Stimulated activated naive CD8-positive, alpha-beta T cell treated with anti-CD3 and anti-CD28 coated beads, Interleukin-15, amount 100 ng/mL, for 72 hours (primary cell): ENCODE measurements around the gene SLC35C1.

Source experiments
- ATAC-seq: fragments of 150-1000 bp; cut with Tn5 transposase; 2 replicates; pipeline ENCODE4 v1.10.0; 2021; ENCODE audit warnings: mild to moderate bottlenecking, moderate library complexity
- DNase-seq, 2 donors: peaks; one replicate each; pipeline ENCODE4 v3.0.0; 2021 to 2022
- H3K27ac Mint-ChIP-seq, 2 donors: one replicate each; pipeline ENCODE4 v1.8.0; 2022; ENCODE audit warnings: mild to moderate bottlenecking in 2 of 2, mixed read lengths in 2 of 2, moderate library complexity in 2 of 2
- H3K27me3 Mint-ChIP-seq: one replicate; pipeline ENCODE4 v1.8.0; 2022; ENCODE audit warnings: mixed read lengths
- H3K4me1 Mint-ChIP-seq: one replicate; pipeline ENCODE4 v1.8.0; 2022; ENCODE audit warnings: mild to moderate bottlenecking, mixed read lengths
- H3K4me3 Mint-ChIP-seq, 2 donors: one replicate each; pipeline ENCODE4 v1.8.0; 2022; ENCODE audit warnings: mild to moderate bottlenecking in 2 of 2, mixed read lengths in 2 of 2, moderate library complexity in 1 of 2
- H3K9me3 Mint-ChIP-seq, 2 donors: one replicate each; pipeline ENCODE4 v1.8.0; 2022; ENCODE audit warnings: mixed read lengths in 2 of 2

SLC35C1 gene

DNA sequence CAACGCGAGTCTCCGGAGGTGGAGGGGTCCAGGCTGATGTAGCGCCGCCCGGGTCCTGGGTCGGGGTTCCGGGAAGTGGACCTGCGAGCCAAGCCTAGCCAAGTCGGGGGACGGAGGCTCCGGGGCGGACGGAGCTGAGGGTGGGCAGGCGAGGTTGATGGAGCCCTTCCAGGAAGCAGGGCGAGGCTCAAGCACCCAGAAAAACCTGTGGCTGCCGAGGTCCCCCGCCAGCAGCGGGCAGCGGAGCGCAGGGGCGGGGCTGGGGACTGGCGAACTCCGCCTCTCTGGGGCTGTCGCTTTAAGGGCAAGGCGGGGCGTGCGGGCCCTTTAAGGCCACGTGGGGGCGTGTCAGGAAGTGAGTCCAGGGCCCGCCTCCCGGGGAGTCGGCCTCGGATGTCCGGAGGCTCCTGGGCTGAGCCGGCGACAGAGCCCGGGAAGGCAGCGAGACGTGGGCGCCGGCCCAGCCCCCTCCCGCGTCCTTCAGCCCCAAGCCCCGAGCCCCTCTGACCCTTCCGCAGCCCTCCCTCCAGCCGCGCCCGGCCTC lies at the start of gene SLC35C1:
TSS of gene SLC35C1 (plus strand) at position 389 of the 544 bp plus-strand sequence. CDS start 653 bp downstream, outside the sequence.
- Mint-ChIP-seq H3K9me3 (no peaks in the 10 kb centered on the region), H3K4me1 (peaks cover 41% of the 10 kb centered on the region), H3K4me3 (peak within 1 kb of the TSS; percentile 97), H3K27me3 (no peaks in the 10 kb centered on the region), H3K27ac (peak within 1 kb of the TSS; percentile 86 to 89)
- ATAC-seq (peak; percentile 94), DNase-seq (peak; percentile 96)

DNA sequence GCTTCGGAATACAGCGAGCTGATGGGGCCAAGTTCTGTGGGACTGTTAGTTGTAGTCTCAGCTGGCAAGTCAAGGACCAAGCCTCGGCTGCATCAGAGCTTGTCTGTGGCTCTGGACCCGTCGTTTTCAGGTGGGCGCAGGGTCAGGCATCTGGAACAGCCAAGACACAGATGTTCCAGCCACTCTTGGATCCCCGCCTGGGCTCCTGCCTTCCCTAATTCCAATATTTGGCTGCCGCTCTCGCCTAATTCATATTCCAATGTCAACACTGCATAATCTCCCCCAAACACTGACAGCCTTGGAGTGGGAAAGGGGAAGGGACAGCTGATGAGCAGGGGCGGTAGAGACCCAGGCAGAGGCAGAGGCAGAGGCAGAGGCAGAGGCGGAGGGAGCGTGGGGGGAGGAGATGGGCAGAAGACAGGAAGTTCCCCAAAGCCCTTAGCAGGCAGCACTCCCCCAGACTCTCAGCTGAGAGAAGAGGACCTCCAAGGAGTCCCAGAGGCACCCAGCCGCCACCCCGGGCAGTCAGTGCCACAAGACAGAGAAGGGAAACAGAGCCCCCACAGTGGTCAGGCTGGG lies 49.6 kb upstream of the SLC35C1 start:
- Mint-ChIP-seq H3K4me1 (no peaks in the 10 kb centered on the region), H3K9me3 (no peaks in the 10 kb centered on the region), H3K27ac (no peak overlapping the region), H3K4me3 (no peak overlapping the region), H3K27me3 (peaks cover 59% of the 10 kb centered on the region)
- ATAC-seq (no peak), DNase-seq (no peak)

DNA sequence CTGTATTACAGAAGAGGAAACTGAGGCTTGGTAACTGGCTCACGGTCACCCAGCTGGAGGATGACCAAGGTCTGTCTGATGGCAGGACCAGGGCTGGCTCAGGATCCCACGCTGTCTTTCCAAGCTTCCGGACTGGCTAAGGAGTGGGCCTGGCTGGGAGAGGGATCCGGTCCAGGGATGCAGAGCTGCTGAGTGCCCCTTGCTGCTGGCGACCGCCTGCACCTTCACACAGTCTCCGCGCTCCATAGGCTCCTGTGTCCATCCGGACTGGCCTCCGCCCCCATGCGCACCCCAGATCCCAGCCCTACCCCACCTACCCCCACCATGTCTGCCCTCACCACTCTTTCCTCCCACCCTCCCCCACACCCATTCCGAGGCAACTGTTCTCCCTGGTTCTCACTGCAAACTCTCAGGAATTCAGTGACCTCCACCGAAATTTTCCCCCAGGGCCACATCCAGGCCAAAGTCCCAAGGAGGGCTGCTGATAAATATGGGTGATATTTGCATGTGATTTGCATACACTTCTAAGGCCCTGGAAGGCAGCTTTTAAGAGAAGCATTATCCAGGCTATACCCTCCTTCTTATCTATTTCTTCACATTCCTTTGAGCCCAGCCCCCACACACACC lies 48.5 kb upstream of the SLC35C1 start:
- Mint-ChIP-seq H3K9me3 (no peaks in the 10 kb centered on the region), H3K27ac (no peak overlapping the region), H3K27me3 (peaks cover 48% of the 10 kb centered on the region), H3K4me1 (no peaks in the 10 kb centered on the region), H3K4me3 (no peak overlapping the region)
- no peak for DNase-seq
- ATAC-seq: no peak

DNA sequence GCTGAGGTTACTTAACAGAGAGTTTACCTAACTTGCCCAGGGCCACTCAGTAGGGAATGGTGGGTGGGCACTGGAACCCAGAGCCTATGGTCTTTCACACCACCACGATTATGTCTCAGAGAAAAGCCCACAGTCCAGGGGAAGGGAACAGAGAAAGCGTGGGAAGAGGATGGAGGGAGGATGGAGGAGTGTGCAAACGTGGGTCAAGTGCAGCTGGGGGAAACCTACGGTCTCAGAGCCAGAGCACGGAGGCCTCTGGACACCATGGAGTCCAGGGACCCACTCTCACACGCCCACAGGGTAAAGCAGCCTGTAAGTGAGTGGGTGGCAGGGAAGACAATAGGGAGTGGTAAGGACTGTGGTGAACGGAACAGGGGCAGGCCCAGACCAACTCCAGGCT lies 47.3 kb upstream of the SLC35C1 start:
- Mint-ChIP-seq H3K27ac (no peak overlapping the region), H3K4me3 (no peak overlapping the region), H3K27me3 (peaks cover 45% of the 10 kb centered on the region), H3K9me3 (no peaks in the 10 kb centered on the region), H3K4me1 (no peaks in the 10 kb centered on the region)
- no peak for ATAC-seq
- no peak for DNase-seq

DNA sequence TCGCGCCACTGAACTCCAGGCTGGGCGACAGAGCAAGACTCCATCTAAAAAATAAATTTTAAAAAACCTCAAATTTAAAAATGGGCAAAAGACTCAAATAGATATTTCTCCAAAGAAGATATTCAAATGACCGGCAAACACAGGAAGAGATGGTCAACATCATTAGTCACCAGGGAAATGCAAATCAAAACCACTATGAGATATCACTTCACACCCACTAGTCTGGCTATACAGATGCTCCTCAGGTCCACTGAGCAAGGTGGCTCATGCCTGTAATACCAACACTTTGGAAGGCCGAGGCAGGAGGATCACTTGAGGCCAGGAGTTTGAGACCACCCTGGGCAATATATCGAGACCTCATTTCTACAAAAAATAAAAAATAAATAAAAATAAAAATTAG lies 43.3 kb upstream of the SLC35C1 start:
- H3K4me3 Mint-ChIP-seq: no peak overlapping the region
- no peaks in the 10 kb centered on the region for H3K9me3 Mint-ChIP-seq
- no peaks in the 10 kb centered on the region for H3K4me1 Mint-ChIP-seq
- no peak overlapping the region for H3K27ac Mint-ChIP-seq
- no peak for DNase-seq
- ATAC-seq: no peak
- peaks cover 20% of the 10 kb centered on the region for H3K27me3 Mint-ChIP-seq

DNA sequence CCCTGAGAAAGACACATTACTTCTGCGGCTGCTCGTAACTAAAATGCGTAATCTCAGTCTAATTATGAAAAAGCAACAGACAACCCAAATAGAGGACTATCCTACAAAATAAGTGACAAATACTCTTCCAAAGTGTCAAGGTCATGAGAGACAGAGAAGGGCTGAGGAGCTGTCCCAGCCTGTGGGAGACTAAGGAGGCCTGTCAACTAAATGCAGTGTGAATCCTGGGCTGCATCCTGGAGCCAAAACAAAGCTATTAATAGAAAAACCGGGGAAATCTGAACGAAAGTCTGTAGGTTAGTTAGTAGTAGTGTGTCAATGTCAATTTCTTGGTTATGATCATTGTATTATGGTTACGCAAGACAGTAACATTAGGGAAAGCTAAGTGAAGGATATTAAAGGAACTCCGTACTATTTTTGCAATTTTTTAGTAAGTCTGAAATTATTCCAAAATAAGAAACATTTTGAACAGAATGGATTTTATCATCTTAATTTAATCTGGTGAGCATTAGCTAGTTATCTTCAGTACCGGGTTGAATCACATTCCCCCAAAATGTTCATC lies 39.8 kb upstream of the SLC35C1 start:
- no peak for ATAC-seq
- Mint-ChIP-seq H3K27me3 (peaks cover 6% of the 10 kb centered on the region), H3K4me3 (no peak overlapping the region)

DNA sequence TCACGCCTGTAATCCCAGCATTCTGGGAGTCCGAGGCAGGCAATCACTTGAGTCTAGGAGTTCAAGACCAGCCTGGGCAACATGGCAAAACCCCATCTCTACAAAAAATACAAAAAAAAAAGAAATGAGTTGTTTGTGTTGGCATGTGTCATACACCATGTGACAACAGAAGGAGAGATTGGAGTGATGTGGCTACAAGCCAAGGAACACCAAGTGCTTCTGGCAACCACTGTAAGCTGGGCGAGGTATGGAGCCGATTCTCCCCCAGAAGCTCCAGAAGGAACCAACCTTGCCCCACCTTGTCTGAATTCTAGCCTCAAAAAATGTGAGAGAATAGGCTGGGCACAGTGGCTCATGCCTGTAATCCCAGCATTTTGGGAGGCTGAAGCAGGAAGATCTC lies 39.1 kb upstream of the SLC35C1 start:
- H3K4me1 Mint-ChIP-seq: peaks cover under 1% of the 10 kb centered on the region
- ATAC-seq: no peak

More for the DNA sequence above, 39.8 kb upstream of the SLC35C1 start:
- DNase-seq: no peak
- Mint-ChIP-seq H3K4me1 (no peaks in the 10 kb centered on the region), H3K27ac (no peak overlapping the region), H3K9me3 (no peaks in the 10 kb centered on the region)

DNA sequence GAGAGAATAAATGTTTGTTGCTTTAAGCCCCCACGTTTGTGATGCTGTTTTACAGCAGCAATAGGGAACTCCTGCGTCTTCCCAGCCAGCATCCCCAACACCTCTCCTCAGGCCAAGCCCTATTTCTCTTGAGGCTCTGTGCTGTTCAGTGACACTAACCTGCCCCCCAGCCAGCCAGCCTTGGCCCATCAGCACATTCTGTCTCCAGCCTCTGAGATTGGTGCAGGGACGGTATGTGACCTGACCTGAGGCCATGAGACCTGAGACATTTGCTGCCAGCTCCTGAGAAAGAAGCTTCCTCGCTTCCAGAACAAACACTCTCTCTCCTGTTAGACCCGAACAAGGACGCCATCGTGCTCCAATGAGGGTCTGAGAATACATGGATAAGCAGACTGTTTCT lies 38.5 kb upstream of the SLC35C1 start:
- H3K9me3 Mint-ChIP-seq: no peaks in the 10 kb centered on the region
- H3K4me1 Mint-ChIP-seq: peaks cover 7% of the 10 kb centered on the region
- DNase-seq (no peak), ATAC-seq (no peak)
- no peak overlapping the region for H3K4me3 Mint-ChIP-seq
- H3K27ac Mint-ChIP-seq: no peak overlapping the region
- peaks cover 11% of the 10 kb centered on the region for H3K27me3 Mint-ChIP-seq

More for the DNA sequence above, 39.1 kb upstream of the SLC35C1 start:
- DNase-seq: no peak
- peaks cover 7% of the 10 kb centered on the region for H3K27me3 Mint-ChIP-seq
- H3K9me3 Mint-ChIP-seq: no peaks in the 10 kb centered on the region
- no peak overlapping the region for H3K27ac Mint-ChIP-seq
- H3K4me3 Mint-ChIP-seq: no peak overlapping the region

DNA sequence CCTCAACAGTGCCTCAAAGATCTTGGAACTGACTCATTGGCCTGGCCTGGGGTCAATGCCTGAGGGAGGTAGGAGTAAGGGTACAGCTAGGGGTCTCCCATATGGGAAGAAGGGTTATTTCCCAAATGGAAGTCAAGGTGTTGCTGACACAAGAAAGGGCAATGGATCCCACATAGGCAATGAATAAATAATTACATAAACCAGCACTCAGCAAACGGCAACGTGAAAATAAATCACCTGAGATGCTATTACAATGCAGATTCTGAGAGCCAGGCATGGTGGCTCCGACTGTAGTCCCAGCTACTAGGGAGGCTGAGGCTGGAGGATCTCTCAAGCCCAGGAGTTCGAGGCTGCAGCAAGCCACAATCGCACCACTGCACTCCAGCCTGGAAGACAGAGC lies 36.5 kb upstream of the SLC35C1 start:
- no peak overlapping the region for H3K27ac Mint-ChIP-seq
- no peak for ATAC-seq
- peaks cover 11% of the 10 kb centered on the region for H3K27me3 Mint-ChIP-seq
- no peak overlapping the region for H3K4me3 Mint-ChIP-seq
- no peak for DNase-seq
- peaks cover 16% of the 10 kb centered on the region for H3K4me1 Mint-ChIP-seq
- no peaks in the 10 kb centered on the region for H3K9me3 Mint-ChIP-seq

DNA sequence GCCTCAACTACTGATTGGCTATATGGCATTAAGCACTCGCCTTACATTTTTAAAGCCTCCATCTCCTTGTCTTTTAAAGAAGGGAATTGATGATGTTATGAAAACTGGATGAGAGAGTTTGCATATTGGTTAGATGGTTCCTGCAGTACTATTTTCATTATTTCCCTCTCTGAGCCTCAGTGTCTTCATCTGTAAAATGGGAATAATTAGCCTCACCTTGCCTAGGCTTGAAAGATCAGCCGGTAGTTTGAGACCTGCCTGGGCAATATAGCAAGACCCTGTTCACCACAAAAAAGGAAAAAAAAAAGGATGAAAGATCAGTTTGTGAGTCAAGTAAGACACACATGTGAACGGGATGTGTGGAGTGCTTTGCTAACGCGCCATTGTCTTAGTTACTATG lies 35.0 kb upstream of the SLC35C1 start:
- H3K27me3 Mint-ChIP-seq: peaks cover 11% of the 10 kb centered on the region
- H3K9me3 Mint-ChIP-seq: no peaks in the 10 kb centered on the region
- H3K27ac Mint-ChIP-seq: no peak overlapping the region
- H3K4me3 Mint-ChIP-seq: no peak overlapping the region
- DNase-seq: no peak
- ATAC-seq: no peak
- H3K4me1 Mint-ChIP-seq: peaks cover 16% of the 10 kb centered on the region

DNA sequence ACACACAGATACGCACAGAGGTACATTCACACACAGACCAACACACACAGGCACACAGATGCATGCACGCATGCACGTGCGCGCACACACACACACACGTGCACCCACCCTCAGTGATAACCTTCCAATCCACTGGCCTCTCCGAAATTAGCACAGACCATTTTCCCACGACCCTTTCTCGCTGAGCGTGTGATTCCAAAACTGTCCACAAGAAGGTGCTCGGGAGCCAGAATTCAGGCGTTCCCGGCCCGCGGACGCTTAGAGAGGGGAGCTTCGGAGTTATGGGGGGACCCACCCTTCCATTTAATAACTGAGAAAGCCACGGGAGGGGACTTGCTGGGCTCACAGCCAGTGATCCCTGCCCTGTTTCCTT lies 33.8 kb upstream of the SLC35C1 start:
- Mint-ChIP-seq H3K27ac (peak overlapping the region in 1 of 2 donors; percentile 1), H3K27me3 (peaks cover 11% of the 10 kb centered on the region), H3K4me1 (peaks cover 16% of the 10 kb centered on the region), H3K4me3 (peak overlapping the region; percentile 95 to 96), H3K9me3 (no peaks in the 10 kb centered on the region)
- DNase-seq (peak; percentile 72 to 77), ATAC-seq (peak; percentile 66)

DNA sequence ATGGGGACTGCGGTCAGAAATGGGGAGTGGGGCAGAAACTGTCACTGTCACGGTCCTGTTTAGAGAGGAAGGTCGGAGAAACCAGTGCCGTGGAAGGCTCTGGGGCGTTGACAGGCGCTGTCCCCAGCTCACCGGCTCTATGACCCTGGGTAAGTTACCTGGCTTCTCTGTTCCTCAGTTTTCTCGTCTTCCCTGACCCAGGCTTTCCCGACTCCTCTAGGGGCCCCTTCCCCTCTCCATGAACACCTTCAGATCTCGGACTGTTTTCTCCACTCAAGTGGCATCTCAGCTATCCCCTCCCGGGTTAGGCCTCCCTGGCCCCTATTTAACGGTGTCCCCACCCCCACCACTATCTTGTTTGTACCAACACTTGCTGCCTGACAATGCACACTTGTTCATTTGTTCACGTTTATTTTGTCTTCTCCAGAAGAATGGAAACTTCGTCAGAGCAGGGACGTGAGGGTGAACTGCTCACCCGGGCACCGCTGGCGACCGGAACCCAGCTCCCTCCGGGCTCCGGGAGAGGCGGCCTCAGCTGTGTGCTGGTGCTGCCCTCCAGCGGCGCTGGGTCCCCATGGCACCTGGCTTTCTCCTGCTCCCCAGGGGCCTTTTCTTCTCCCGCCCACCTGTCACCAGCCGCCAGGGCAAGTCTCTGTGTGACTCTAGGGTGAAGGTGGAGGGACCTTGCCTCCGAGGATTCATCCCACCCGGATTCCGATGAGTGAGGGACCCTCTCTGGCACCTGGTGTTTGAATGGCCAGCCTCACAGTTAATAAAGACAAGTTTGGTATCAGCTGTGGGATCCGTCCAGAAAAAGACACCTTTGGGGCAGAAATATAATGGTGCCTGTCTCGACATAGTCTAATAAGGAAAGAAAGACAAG lies 33.1 kb upstream of the SLC35C1 start:
- peak overlapping the region; percentile 70 to 85 for H3K27ac Mint-ChIP-seq
- H3K4me3 Mint-ChIP-seq: peak overlapping the region; percentile 95 to 96
- no peaks in the 10 kb centered on the region for H3K9me3 Mint-ChIP-seq
- DNase-seq (peak; percentile 88), ATAC-seq (peak; percentile 94)
- peaks cover 16% of the 10 kb centered on the region for H3K4me1 Mint-ChIP-seq
- peaks cover 11% of the 10 kb centered on the region for H3K27me3 Mint-ChIP-seq

DNA sequence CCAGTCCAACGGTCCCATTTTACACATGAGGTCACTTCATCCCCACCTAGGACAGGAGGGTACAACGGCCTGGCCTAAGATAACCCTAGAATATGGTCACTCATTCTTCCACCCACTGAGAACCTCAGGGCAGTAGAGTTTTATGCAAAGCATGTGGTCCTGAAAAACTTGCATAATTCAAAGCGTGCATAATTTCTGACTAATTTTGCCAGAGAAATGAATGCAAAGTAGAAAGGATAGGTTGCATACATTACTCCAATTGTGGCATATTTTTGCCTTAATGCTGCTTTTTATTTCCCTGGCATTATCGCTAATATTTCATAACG lies 32.5 kb upstream of the SLC35C1 start:
- H3K4me3 Mint-ChIP-seq: peak overlapping the region in 1 of 2 donors; percentile 95

DNA sequence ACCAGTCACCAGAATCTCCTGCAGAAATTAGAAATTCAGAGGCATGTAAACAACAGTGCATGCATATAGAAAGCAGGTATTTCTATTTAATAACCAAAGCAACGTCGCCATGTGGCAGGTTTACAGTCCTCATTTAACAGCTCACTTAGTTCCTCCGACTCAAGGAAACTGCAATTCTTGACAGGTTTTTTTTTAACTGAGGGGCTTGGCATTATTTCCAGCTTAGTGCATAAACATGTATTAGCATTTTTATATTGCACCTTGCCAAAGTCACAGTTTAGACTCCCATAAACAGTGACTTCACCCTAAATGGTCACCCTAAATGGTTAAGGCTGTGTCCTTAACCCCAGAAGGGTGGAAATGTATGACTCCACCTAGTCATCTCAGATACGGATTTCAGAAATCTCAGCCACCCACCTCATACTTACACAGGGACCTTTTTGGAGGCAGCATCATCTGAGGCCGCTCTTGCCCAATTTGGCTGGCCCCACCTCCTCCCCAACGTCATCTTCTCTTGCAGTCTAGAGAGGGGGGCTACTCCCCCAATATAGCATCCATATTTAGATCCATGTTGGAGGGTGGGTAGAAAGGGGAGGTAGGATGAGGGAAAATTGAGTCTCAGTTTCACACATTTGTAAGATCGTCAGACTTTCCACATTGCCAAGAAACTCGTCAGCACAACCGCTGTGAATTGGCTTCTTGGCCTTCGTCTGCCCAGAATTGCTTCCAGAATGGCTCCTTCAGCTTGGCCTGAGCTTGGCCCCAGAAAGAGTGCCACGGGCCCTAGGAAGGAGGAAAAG lies 31.8 kb upstream of the SLC35C1 start:
- DNase-seq (no peak), ATAC-seq (no peak)
- Mint-ChIP-seq H3K4me3 (no peak overlapping the region), H3K4me1 (peaks cover 16% of the 10 kb centered on the region), H3K27me3 (peaks cover 11% of the 10 kb centered on the region), H3K27ac (no peak overlapping the region), H3K9me3 (no peaks in the 10 kb centered on the region)

More for the DNA sequence above, 32.5 kb upstream of the SLC35C1 start:
- no peak overlapping the region for H3K27ac Mint-ChIP-seq
- H3K9me3 Mint-ChIP-seq: no peaks in the 10 kb centered on the region
- DNase-seq (no peak), ATAC-seq (no peak)
- peaks cover 16% of the 10 kb centered on the region for H3K4me1 Mint-ChIP-seq
- peaks cover 11% of the 10 kb centered on the region for H3K27me3 Mint-ChIP-seq
